Stimulated activated effector memory CD8-positive, alpha-beta T cell treated with anti-CD3 and anti-CD28 coated beads, Interleukin-12 subunit alpha, Interleukin-12 subunit beta, amount 100 ng/mL, for 72 hours (primary cell): Measurements from ENCODE around the gene CNTNAP3.
"Not testable (repeated sequence)": the region's sequence is repeated elsewhere in the genome, so short reads cannot be mapped to it uniquely, and the experiment has no call there.

Experiments
- ATAC-seq: fragments of 150-1000 bp; cut with Tn5 transposase; 2 replicates; pipeline ENCODE4 v1.10.0; 2021
- DNase-seq, 2 donors: peaks; one replicate each; pipeline ENCODE4 v3.0.0; 2021 to 2022; ENCODE audit warnings: low spot score in 2 of 2
- H3K27ac Mint-ChIP-seq: one replicate; pipeline ENCODE4 v1.8.0; 2022; ENCODE audit warnings: mild to moderate bottlenecking, mixed read lengths
- H3K36me3 Mint-ChIP-seq: one replicate; pipeline ENCODE4 v1.8.0; 2022; ENCODE audit warnings: mild to moderate bottlenecking, mixed read lengths
- H3K4me1 Mint-ChIP-seq: one replicate; pipeline ENCODE4 v1.8.0; 2022; ENCODE audit warnings: mixed read lengths
- H3K4me3 Mint-ChIP-seq: one replicate; pipeline ENCODE4 v1.8.0; 2022; ENCODE audit warnings: mild to moderate bottlenecking, mixed read lengths
- H3K9me3 Mint-ChIP-seq: one replicate; pipeline ENCODE4 v1.8.0; 2022; ENCODE audit warnings: mixed read lengths

The CNTNAP3 gene

GRCh38 chr9:39287980-39288379 is at the start of gene CNTNAP3:
CNTNAP3 (minus strand) TSS chr9:39288167; CDS start chr9:39288064, 103 bp downstream.
- not testable (repeated sequence) for H3K4me1 Mint-ChIP-seq, H3K36me3 Mint-ChIP-seq, ATAC-seq

DNA sequence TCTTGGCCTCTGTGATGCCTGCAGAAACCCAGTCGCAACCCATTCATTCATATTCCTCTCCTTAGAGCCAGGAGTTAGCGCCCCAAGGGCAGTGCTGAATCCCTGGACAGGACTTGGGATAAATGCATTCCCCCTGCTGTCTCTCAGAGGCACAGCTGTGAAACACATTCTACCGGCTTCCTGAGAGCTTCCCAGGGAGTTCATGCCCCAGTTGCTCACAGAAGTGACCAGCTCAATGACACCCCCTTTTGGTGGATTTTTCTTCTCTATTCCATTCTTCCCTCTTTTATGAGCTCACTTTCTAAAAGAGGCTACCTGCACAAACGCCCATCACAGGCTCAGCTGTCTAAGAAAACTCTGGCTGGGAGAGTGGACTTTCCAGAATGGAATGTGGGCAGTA is 8.0 kb downstream of the CNTNAP3 start:
- DNase-seq, H3K36me3 Mint-ChIP-seq, H3K27ac Mint-ChIP-seq, H3K9me3 Mint-ChIP-seq, H3K4me1 Mint-ChIP-seq, H3K4me3 Mint-ChIP-seq, ATAC-seq: not testable (repeated sequence)

More at GRCh38 chr9:39287980-39288379, at the start of gene CNTNAP3:
- not testable (repeated sequence) for H3K27ac Mint-ChIP-seq, H3K4me3 Mint-ChIP-seq, H3K9me3 Mint-ChIP-seq, DNase-seq

- not testable (repeated sequence) for DNase-seq, H3K27ac Mint-ChIP-seq, H3K36me3 Mint-ChIP-seq, H3K4me1 Mint-ChIP-seq, H3K4me3 Mint-ChIP-seq, H3K9me3 Mint-ChIP-seq, ATAC-seq
Measured at GRCh38 chr9:39242513-39242912, 45.5 kb downstream of the CNTNAP3 start.

GRCh38 chr9:39232130-39232991 is 55.6 kb downstream of the CNTNAP3 start:
- ATAC-seq, H3K4me1 Mint-ChIP-seq, H3K9me3 Mint-ChIP-seq, DNase-seq, H3K4me3 Mint-ChIP-seq, H3K27ac Mint-ChIP-seq, H3K36me3 Mint-ChIP-seq: not testable (repeated sequence)

GRCh38 chr9:39215976-39216375 is 72.0 kb downstream of the CNTNAP3 start:
- not testable (repeated sequence) for DNase-seq, H3K4me3 Mint-ChIP-seq, H3K36me3 Mint-ChIP-seq, H3K4me1 Mint-ChIP-seq, H3K9me3 Mint-ChIP-seq, H3K27ac Mint-ChIP-seq, ATAC-seq

DNA sequence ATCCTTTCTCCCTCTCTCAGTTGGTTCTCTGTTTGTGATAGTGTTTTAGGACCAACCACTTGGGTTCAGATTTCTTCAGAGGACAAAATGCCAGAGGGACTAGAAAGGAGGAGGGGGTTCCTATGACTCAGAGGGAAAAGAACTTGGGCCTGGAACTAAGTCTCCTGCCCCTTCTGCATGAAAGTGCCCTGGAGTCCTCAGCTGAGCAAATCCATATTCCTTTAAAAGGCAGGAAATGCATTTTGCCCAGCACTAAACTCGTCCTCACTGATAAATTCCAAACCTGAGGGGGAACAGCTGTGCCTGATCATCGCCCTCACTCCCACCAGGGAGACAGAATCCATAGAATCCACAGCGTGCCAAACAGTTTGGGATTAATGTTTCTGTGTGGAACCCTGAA is 78.2 kb downstream of the CNTNAP3 start:
- H3K36me3 Mint-ChIP-seq, H3K27ac Mint-ChIP-seq, H3K9me3 Mint-ChIP-seq, H3K4me3 Mint-ChIP-seq, DNase-seq, H3K4me1 Mint-ChIP-seq, ATAC-seq: not testable (repeated sequence)

- not testable (repeated sequence) for H3K4me3 Mint-ChIP-seq, H3K36me3 Mint-ChIP-seq, H3K4me1 Mint-ChIP-seq, DNase-seq, ATAC-seq, H3K9me3 Mint-ChIP-seq, H3K27ac Mint-ChIP-seq
Measured at GRCh38 chr9:39206643-39207042, 81.3 kb downstream of the CNTNAP3 start.

- H3K4me1 Mint-ChIP-seq, DNase-seq: not testable (repeated sequence)
Measured at GRCh38 chr9:39205842-39206241, 82.1 kb downstream of the CNTNAP3 start.

DNA sequence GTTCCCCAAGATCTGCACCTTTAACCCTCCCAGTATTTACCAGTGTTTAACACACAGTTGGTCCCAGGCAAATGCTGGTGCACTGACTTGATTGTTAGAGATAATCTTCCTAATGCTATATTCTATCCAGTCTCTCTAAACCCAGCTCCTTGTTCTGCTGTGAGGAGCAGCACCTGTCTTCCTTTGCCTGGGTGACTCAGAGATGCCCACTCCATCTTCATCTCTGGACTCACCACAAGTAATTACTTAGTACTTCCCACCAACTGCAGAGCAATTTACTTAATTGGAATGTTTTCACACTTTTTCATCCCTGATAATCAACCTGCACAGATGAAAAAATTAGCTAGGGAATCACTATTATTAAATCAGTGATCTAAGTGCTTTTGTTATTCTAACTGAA is 87.6 kb downstream of the CNTNAP3 start:
- not testable (repeated sequence) for DNase-seq, H3K27ac Mint-ChIP-seq, H3K9me3 Mint-ChIP-seq, H3K4me1 Mint-ChIP-seq, H3K36me3 Mint-ChIP-seq, H3K4me3 Mint-ChIP-seq, ATAC-seq

More at GRCh38 chr9:39205842-39206241, 82.1 kb downstream of the CNTNAP3 start:
- H3K36me3 Mint-ChIP-seq, H3K9me3 Mint-ChIP-seq, H3K4me3 Mint-ChIP-seq, H3K27ac Mint-ChIP-seq, ATAC-seq: not testable (repeated sequence)

DNA sequence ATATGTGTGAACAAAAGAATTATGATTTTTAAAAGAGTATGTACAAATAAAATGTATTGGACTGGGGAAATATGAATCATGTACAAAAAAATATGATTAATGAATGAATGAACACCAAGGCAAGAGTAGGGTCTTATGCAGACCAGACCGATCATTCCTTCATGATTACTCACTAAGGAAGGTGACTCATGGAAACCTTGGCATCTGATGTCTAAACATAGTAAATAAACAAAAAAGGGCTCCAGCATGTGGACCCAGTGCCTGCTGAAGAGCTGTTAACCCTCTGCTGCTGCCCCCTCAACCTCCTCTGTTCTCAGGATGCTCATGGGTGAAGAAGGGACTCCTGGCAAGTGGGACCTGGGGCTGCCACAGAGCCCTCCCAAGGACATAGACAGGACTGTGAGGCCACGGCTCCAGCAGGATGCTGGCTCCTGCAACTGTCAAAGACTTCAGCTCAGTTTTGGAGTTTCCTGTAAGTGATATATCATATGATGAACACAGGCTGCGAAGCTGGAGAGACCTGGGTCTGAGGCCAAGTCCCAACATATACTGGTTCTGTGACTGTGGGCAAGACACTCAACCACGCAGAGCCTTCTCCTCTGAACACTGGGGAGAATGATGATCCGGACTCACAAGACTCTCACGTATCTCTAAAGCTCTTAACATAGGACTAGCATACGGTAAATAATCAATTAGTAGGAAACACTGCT is 89.8 kb downstream of the CNTNAP3 start:
- not testable (repeated sequence) for H3K9me3 Mint-ChIP-seq, H3K4me1 Mint-ChIP-seq, ATAC-seq, DNase-seq, H3K4me3 Mint-ChIP-seq, H3K36me3 Mint-ChIP-seq, H3K27ac Mint-ChIP-seq

DNA sequence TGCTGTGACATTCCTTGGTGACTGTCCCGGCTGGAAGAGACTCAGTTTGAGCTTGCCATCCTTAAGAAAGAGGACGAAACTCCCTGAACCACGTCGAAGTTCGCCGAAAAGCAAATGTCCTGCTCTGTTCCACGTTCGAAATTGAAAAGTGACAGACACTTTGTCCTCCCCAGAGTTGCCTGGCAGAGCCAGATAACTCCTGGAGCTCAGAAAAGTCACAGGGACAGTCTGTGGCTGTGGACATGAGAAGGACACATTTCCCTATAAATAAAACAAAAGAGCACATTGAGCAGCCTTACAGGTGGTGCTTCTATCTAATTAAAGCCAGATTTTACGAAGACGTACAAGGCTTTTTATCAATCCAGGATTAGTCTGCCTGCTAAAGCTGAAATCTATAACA is 116.6 kb downstream of the CNTNAP3 start:
- H3K9me3 Mint-ChIP-seq, DNase-seq, H3K27ac Mint-ChIP-seq, ATAC-seq, H3K4me3 Mint-ChIP-seq, H3K4me1 Mint-ChIP-seq, H3K36me3 Mint-ChIP-seq: not testable (repeated sequence)

- ATAC-seq, DNase-seq, H3K4me1 Mint-ChIP-seq, H3K9me3 Mint-ChIP-seq, H3K27ac Mint-ChIP-seq, H3K36me3 Mint-ChIP-seq, H3K4me3 Mint-ChIP-seq: not testable (repeated sequence)
Measured at GRCh38 chr9:39157714-39158113, 130.3 kb downstream of the CNTNAP3 start.

GRCh38 chr9:39132826-39133552 is 155.0 kb downstream of the CNTNAP3 start:
- DNase-seq, H3K4me3 Mint-ChIP-seq, H3K27ac Mint-ChIP-seq, H3K9me3 Mint-ChIP-seq, H3K4me1 Mint-ChIP-seq, ATAC-seq, H3K36me3 Mint-ChIP-seq: not testable (repeated sequence)

GRCh38 chr9:39121401-39121800 is 166.6 kb downstream of the CNTNAP3 start:
- not testable (repeated sequence) for H3K9me3 Mint-ChIP-seq, DNase-seq, ATAC-seq, H3K4me1 Mint-ChIP-seq, H3K36me3 Mint-ChIP-seq, H3K4me3 Mint-ChIP-seq, H3K27ac Mint-ChIP-seq

DNA sequence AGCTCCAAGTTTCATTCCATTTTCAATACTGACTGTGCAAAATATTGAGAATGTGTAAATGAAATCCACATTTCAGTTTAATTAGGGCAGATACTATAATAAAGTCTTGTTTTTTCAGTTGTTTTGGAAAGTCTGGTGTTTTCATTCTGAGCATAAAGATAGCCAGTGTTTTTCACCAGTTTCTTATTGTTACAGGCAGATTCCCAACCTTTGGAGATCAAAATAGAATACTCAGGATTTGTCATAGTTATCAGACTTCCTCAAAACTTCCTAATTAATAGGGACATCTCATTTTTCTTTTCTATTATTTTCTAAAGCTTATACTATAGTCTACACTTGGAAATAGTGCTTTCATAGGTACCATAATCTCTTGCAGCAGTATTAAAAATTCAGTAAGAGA is 176.2 kb downstream of the CNTNAP3 start:
- DNase-seq, ATAC-seq, H3K4me1 Mint-ChIP-seq, H3K4me3 Mint-ChIP-seq, H3K36me3 Mint-ChIP-seq, H3K27ac Mint-ChIP-seq, H3K9me3 Mint-ChIP-seq: not testable (repeated sequence)
